ENCODE measurements around the gene CPNE4.

- TF ChIP-seq CTCF (conservative IDR thresholded peaks at IDR 0.05; ENCODE audit: low read length) (no peak), EZH2phosphoT487 (IDR thresholded peaks at IDR 0.05; ENCODE audit: borderline replicate concordance) (no peak)
These were observed 53.5 kb downstream of the CPNE4 start for GRCh38 chr3:131981323-131981722.
